IMR-90 (cell line): ENCODE data around the gene PRELP.

Experiments
- BHLHE40 ChIP-seq: fragments of 150-350 bp; IDR thresholded peaks from 2 replicates; pipeline ENCODE4 v1.6.1; 2016; ENCODE audit warnings: mild to moderate bottlenecking, low read depth, low read length
- CHD1 ChIP-seq: IDR thresholded peaks from 2 replicates; pipeline ENCODE4 v1.6.1; 2012; ENCODE audit warnings: low read depth, low read length, improper control_type of control experiment
- ELK1 ChIP-seq: fragments of 150-350 bp; IDR thresholded peaks from 2 replicates; pipeline ENCODE4 v1.6.1; 2016; ENCODE audit warnings: low read depth, mild to moderate bottlenecking, low read length, moderate library complexity, borderline replicate concordance
- MAFK ChIP-seq: IDR thresholded peaks from 2 replicates; pipeline ENCODE4 v1.6.1; 2012; ENCODE audit warnings: low read depth, low read length, improper control_type of control experiment
- MXI1 ChIP-seq: IDR thresholded peaks from 2 replicates; pipeline ENCODE4 v1.6.1; 2012; ENCODE audit warnings: low read depth, mild to moderate bottlenecking, low read length, moderate library complexity, borderline replicate concordance
- NFE2L2 ChIP-seq: fragments of 150-350 bp; IDR thresholded peaks from 2 replicates; pipeline ENCODE4 v1.6.1; 2016; ENCODE audit warnings: low read depth, mild to moderate bottlenecking, low read length
- POLR2A ChIP-seq: IDR thresholded peaks from 2 replicates; pipeline ENCODE4 v1.6.1; 2012; ENCODE audit warnings: mild to moderate bottlenecking, low read depth, low read length
- TF ChIP-seq, protein P1 (sequence below): fragments of 150-350 bp; IDR thresholded peaks from 2 replicates; pipeline ENCODE4 v1.6.1; 2017; ENCODE audit warnings: mild to moderate bottlenecking, antibody characterized with exemption, low read length, low read depth
- TF ChIP-seq, protein P2 (sequence below): conservative IDR thresholded peaks from 2 replicates; pipeline ENCODE4 v1.5.1; 2012; ENCODE audit warnings: mild to moderate bottlenecking, low read depth, low read length, improper control_type of control experiment

- TF ChIP-seq MAFK, result no peak
- TF ChIP-seq, protein P1, sequence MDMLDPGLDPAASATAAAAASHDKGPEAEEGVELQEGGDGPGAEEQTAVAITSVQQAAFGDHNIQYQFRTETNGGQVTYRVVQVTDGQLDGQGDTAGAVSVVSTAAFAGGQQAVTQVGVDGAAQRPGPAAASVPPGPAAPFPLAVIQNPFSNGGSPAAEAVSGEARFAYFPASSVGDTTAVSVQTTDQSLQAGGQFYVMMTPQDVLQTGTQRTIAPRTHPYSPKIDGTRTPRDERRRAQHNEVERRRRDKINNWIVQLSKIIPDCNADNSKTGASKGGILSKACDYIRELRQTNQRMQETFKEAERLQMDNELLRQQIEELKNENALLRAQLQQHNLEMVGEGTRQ, result no peak
- no peak for TF ChIP-seq POLR2A
- TF ChIP-seq, protein P2, sequence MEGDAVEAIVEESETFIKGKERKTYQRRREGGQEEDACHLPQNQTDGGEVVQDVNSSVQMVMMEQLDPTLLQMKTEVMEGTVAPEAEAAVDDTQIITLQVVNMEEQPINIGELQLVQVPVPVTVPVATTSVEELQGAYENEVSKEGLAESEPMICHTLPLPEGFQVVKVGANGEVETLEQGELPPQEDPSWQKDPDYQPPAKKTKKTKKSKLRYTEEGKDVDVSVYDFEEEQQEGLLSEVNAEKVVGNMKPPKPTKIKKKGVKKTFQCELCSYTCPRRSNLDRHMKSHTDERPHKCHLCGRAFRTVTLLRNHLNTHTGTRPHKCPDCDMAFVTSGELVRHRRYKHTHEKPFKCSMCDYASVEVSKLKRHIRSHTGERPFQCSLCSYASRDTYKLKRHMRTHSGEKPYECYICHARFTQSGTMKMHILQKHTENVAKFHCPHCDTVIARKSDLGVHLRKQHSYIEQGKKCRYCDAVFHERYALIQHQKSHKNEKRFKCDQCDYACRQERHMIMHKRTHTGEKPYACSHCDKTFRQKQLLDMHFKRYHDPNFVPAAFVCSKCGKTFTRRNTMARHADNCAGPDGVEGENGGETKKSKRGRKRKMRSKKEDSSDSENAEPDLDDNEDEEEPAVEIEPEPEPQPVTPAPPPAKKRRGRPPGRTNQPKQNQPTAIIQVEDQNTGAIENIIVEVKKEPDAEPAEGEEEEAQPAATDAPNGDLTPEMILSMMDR, result no peak
- no peak for TF ChIP-seq MXI1
- no peak for TF ChIP-seq CHD1
- TF ChIP-seq BHLHE40, result no peak
- TF ChIP-seq ELK1, result no peak
- TF ChIP-seq NFE2L2, result no peak
These were observed 24.7 kb downstream of the PRELP start for GRCh38 chr1:203500279-203500678.
